IMR-90 (cell line): ENCODE results near the gene ZRANB3. TPM values are rescaled to one million over a fixed set of nuclear protein-coding genes. Genes with fewer than 3 reads are reported as not detected.

Source experiments
- ATAC-seq: fragments of 200-7000 bp; cut with Tn5 transposase; 2 replicates; pipeline ENCODE4 v1.9.1; 2020; ENCODE audit warnings: low read depth, mild to moderate bottlenecking, moderate library complexity
- BruUV-seq: library from RNA; stranded (reverse); fragments of 400-500 nt; replicated peaks from 2 replicates; lab custom pipeline; 2021; lab: Mats Ljungman, UMichigan
- CTCF ChIA-PET: fragments of 300-600 bp; formaldehyde crosslinking; extraction: SDS; loops from one replicate; lab custom pipeline; 2021; ENCODE audit warnings: antibody characterized with exemption; lab: Yijun Ruan, JAX
- POLR2A ChIA-PET: fragments of 300-600 bp; sonication (Branson Sonifier 250); formaldehyde crosslinking; loops from one replicate; lab custom pipeline; 2022; ENCODE audit warnings: antibody characterized with exemption; ENCODE audit not compliant: unreplicated experiment; lab: Charles Lee
- DNase-seq: peaks from one replicate; pipeline ENCODE4 v3.0.0; 2013
- H2AFZ ChIP-seq: replicated peaks from 2 replicates; pipeline ENCODE3; 2013; ENCODE audit warnings: low read length, mild to moderate bottlenecking; ENCODE audit not compliant: poor library complexity
- H2AK5ac ChIP-seq: 2 replicates; pipeline ENCODE4 v1.6.1; 2013; ENCODE audit warnings: low read depth, low read length, inconsistent platforms
- H2AK9ac ChIP-seq: replicated peaks from 2 replicates; pipeline ENCODE3; 2013; ENCODE audit warnings: mild to moderate bottlenecking, low read depth, low read length, moderate library complexity; ENCODE audit not compliant: poor library complexity
- H2BK120ac ChIP-seq: 2 replicates; pipeline ENCODE4 v1.6.1; 2013; ENCODE audit warnings: low read depth, low read length, inconsistent platforms
- H2BK15ac ChIP-seq: 3 replicates; pipeline ENCODE4 v1.6.1; 2013; ENCODE audit warnings: low read depth, low read length, inconsistent platforms
- H2BK20ac ChIP-seq: 2 replicates; pipeline ENCODE4 v1.6.1; 2013; ENCODE audit warnings: low read depth, mild to moderate bottlenecking, inconsistent platforms, low read length, moderate library complexity
- H2BK5ac ChIP-seq: 2 replicates; pipeline ENCODE4 v1.6.1; 2013; ENCODE audit warnings: mild to moderate bottlenecking, low read depth, low read length, inconsistent platforms; ENCODE audit not compliant: poor library complexity, severe bottlenecking
- H3K14ac ChIP-seq: replicated peaks from 2 replicates; pipeline ENCODE4 v1.6.1; 2013; ENCODE audit warnings: low read depth, low read length, inconsistent platforms
- H3K18ac ChIP-seq: 2 replicates; pipeline ENCODE4 v1.6.1; 2013; ENCODE audit warnings: low read depth, low read length, control low read depth
- H3K23ac ChIP-seq: 2 replicates; pipeline ENCODE4 v1.6.1; 2013; ENCODE audit warnings: low read depth, low read length, inconsistent platforms
- H3K27ac ChIP-seq: 2 replicates; pipeline ENCODE4 v1.5.1; 2013; ENCODE audit warnings: mild to moderate bottlenecking, control low read depth, low read length; ENCODE audit not compliant: insufficient read depth
- H3K27me3 ChIP-seq: 2 replicates; pipeline ENCODE4 v1.6.1; 2013; ENCODE audit warnings: low read length; ENCODE audit not compliant: control insufficient read depth, insufficient read depth
- H3K36me3 ChIP-seq: 2 replicates; pipeline ENCODE4 v1.6.1; 2013; ENCODE audit warnings: low read length, mixed read lengths; ENCODE audit not compliant: control insufficient read depth, insufficient read depth
- H3K4ac ChIP-seq: 2 replicates; pipeline ENCODE4 v1.6.1; 2013; ENCODE audit warnings: low read depth, low read length, inconsistent platforms
- H3K4me1 ChIP-seq: 2 replicates; pipeline ENCODE4 v1.6.1; 2013; ENCODE audit warnings: low read length, mixed read lengths; ENCODE audit not compliant: control insufficient read depth, insufficient read depth
- H3K4me2 ChIP-seq: 2 replicates; pipeline ENCODE4 v1.6.1; 2013; ENCODE audit warnings: low read depth, mild to moderate bottlenecking, control low read depth, low read length, moderate library complexity
- H3K4me3 ChIP-seq: 2 replicates; pipeline ENCODE4 v1.5.1; 2013; ENCODE audit warnings: low read depth, mild to moderate bottlenecking, control low read depth, low read length, moderate library complexity; ENCODE audit not compliant: insufficient read depth
- H3K56ac ChIP-seq: 2 replicates; pipeline ENCODE4 v1.6.1; 2013; ENCODE audit warnings: low read length, inconsistent platforms; ENCODE audit not compliant: insufficient read depth; ENCODE audit errors: extremely low read depth
- H3K79me1 ChIP-seq, 2 experiments: 2 replicates each; pipeline ENCODE4 v1.6.1; 2013; ENCODE audit warnings: low read length in 2 of 2, inconsistent platforms in 1 of 2, low read depth in 1 of 2
- H3K9ac ChIP-seq: 2 replicates; pipeline ENCODE4 v1.6.1; 2013; ENCODE audit warnings: low read depth, low read length, control low read depth
- H3K9me1 ChIP-seq: 2 replicates; pipeline ENCODE4 v1.6.1; 2013; ENCODE audit warnings: low read length, inconsistent platforms; ENCODE audit not compliant: insufficient read depth
- H3K9me3 ChIP-seq: 2 replicates; pipeline ENCODE4 v1.6.1; 2013; ENCODE audit warnings: low read length; ENCODE audit not compliant: control insufficient read depth, insufficient read depth
- H4K20me1 ChIP-seq: 2 replicates; pipeline ENCODE4 v1.6.1; 2013; ENCODE audit warnings: low read length, inconsistent platforms; ENCODE audit not compliant: insufficient read depth
- H4K5ac ChIP-seq: 2 replicates; pipeline ENCODE4 v1.6.1; 2013; ENCODE audit warnings: mild to moderate bottlenecking, low read depth, low read length, control low read depth
- H4K8ac ChIP-seq, 2 experiments: 2 replicates each; pipeline ENCODE4 v1.6.1; 2013; ENCODE audit warnings: low read depth in 2 of 2, low read length in 2 of 2, control low read depth in 1 of 2, inconsistent platforms in 1 of 2
- H4K91ac ChIP-seq: 2 replicates; pipeline ENCODE4 v1.6.1; 2013; ENCODE audit warnings: low read depth, low read length, inconsistent platforms; ENCODE audit not compliant: insufficient read depth
- BHLHE40 ChIP-seq: fragments of 150-350 bp; IDR thresholded peaks from 2 replicates; pipeline ENCODE4 v1.6.1; 2016; ENCODE audit warnings: mild to moderate bottlenecking, low read depth, low read length
- CEBPB ChIP-seq: IDR thresholded peaks from 2 replicates; pipeline ENCODE4 v1.6.1; 2012; ENCODE audit warnings: low read depth, low read length, improper control_type of control experiment
- CHD1 ChIP-seq: IDR thresholded peaks from 2 replicates; pipeline ENCODE4 v1.6.1; 2012; ENCODE audit warnings: low read depth, low read length, improper control_type of control experiment
- CTCF ChIP-seq: conservative IDR thresholded peaks from 2 replicates; pipeline ENCODE4 v1.5.1; 2012; ENCODE audit warnings: mild to moderate bottlenecking, low read depth, low read length, improper control_type of control experiment
- ELK1 ChIP-seq: fragments of 150-350 bp; IDR thresholded peaks from 2 replicates; pipeline ENCODE4 v1.6.1; 2016; ENCODE audit warnings: low read depth, mild to moderate bottlenecking, low read length, moderate library complexity, borderline replicate concordance
- FOS ChIP-seq: fragments of 150-350 bp; IDR thresholded peaks from 2 replicates; pipeline ENCODE4 v1.6.1; 2016; ENCODE audit warnings: low read depth, low read length
- MAFK ChIP-seq: IDR thresholded peaks from 2 replicates; pipeline ENCODE4 v1.6.1; 2012; ENCODE audit warnings: low read depth, low read length, improper control_type of control experiment
- MAZ ChIP-seq: IDR thresholded peaks from 2 replicates; pipeline ENCODE4 v1.6.1; 2012; ENCODE audit warnings: low read depth, mild to moderate bottlenecking, low read length, improper control_type of control experiment, moderate library complexity, borderline replicate concordance
- MXI1 ChIP-seq: IDR thresholded peaks from 2 replicates; pipeline ENCODE4 v1.6.1; 2012; ENCODE audit warnings: low read depth, mild to moderate bottlenecking, low read length, moderate library complexity, borderline replicate concordance
- NFE2L2 ChIP-seq: fragments of 150-350 bp; IDR thresholded peaks from 2 replicates; pipeline ENCODE4 v1.6.1; 2016; ENCODE audit warnings: low read depth, mild to moderate bottlenecking, low read length
- POLR2A ChIP-seq: IDR thresholded peaks from 2 replicates; pipeline ENCODE4 v1.6.1; 2012; ENCODE audit warnings: mild to moderate bottlenecking, low read depth, low read length
- RAD21 ChIP-seq: IDR thresholded peaks from 2 replicates; pipeline ENCODE4 v1.6.1; 2012; ENCODE audit warnings: low read length, improper control_type of control experiment
- RCOR1 ChIP-seq: IDR thresholded peaks from 2 replicates; pipeline ENCODE4 v1.6.1; 2012; ENCODE audit warnings: mild to moderate bottlenecking, low read length, improper control_type of control experiment; ENCODE audit not compliant: insufficient replicate concordance
- RFX5 ChIP-seq: IDR thresholded peaks from 2 replicates; pipeline ENCODE4 v1.8.0; 2012; ENCODE audit warnings: low read depth, mild to moderate bottlenecking, low read length, moderate library complexity
- SMC3 ChIP-seq: fragments of 150-350 bp; IDR thresholded peaks from 2 replicates; pipeline ENCODE4 v1.6.1; 2016; ENCODE audit warnings: low read depth, mild to moderate bottlenecking, antibody characterized with exemption, low read length, moderate library complexity
- USF2 ChIP-seq: fragments of 150-350 bp; IDR thresholded peaks from 2 replicates; pipeline ENCODE4 v1.6.1; 2017; ENCODE audit warnings: mild to moderate bottlenecking, antibody characterized with exemption, low read length, low read depth
- WGBS, 2 experiments: methylation state at CpG; one replicate each; pipeline versions ENCODE4 v1.1.5 to v1.1.7; 2013; ENCODE audit warnings: missing lambda C conversion rate in 2 of 2; ENCODE audit not compliant: insufficient read length in 1 of 2; ENCODE audit errors: extremely low coverage in 2 of 2; 5-methylcytosine and 5-hydroxymethylcytosine counted together
- dilution Hi-C: fragments of 300-500 bp; cut with HindIII; formaldehyde crosslinking; loops from one replicate; pipeline ENCODE4 v1.14.3; 2018; ENCODE audit warnings: low sequenced_read_pairs; ENCODE audit not compliant: unreplicated experiment
- in situ Hi-C: fragments of 300-500 bp; cut with MboI; formaldehyde crosslinking; loops from 3 replicates; pipeline ENCODE4 v1.14.3; 2019; ENCODE audit warnings: low sequenced_read_pairs, inconsistent platforms, mixed read lengths
- intact Hi-C: fragments of 100-400 bp; cut with micrococcal nuclease; formaldehyde crosslinking; loops from 2 replicates; pipeline ENCODE4 v1.10.0; 2022
- polyA plus RNA-seq, 3 experiments: library from polyadenylated mRNA; depleted of rRNA; stranded (reverse); fragments of >200 nt; gene quantifications; 2 replicates each; pipeline ENCODE4 v1.2.3, GENCODE V29; 2012; ENCODE audit warnings: low replicate concordance in 1 of 3
- total RNA-seq: library from RNA; depleted of rRNA; stranded (reverse); fragments of >200 nt; gene quantifications from 2 replicates; pipeline ENCODE4 v1.2.3, GENCODE V29; 2012

Gene ZRANB3
- total and polyA plus RNA-seq, 2 of the 4 experiments (the other 2 are of a cell fraction), result 3.4 to 9.3 TPM

- CTCF ChIA-PET, result no interaction called here
- Histone ChIP-seq H3K14ac (no peak overlapping the region), H4K5ac (no peak overlapping the region), H2AFZ (no peak overlapping the region), H3K4ac (no peak overlapping the region), H2BK120ac (no peak overlapping the region), H3K56ac (no peak overlapping the region), H2BK20ac (no peak overlapping the region), H2AK9ac (no peak overlapping the region), H3K9me3 (peaks cover 3% of the 10 kb centered on the region; the same call in 1 of the 2 replicates), H3K79me1 (no peaks in the 10 kb centered on the region), H4K91ac (no peak overlapping the region), H2AK5ac (no peak overlapping the region), H3K9me1 (no peaks in the 10 kb centered on the region), H3K23ac (no peak overlapping the region), H4K8ac (no peak overlapping the region), H3K4me3 (no peak overlapping the region), H3K9ac (no peak overlapping the region), H3K27ac (no peak overlapping the region), H3K27me3 (no peaks in the 10 kb centered on the region), H3K4me1 (no peaks in the 10 kb centered on the region), H3K36me3 (no peaks in the 10 kb centered on the region), H3K18ac (no peak overlapping the region), H2BK5ac (no peak overlapping the region), H4K20me1 (no peaks in the 10 kb centered on the region), H3K4me2 (no peak overlapping the region), H2BK15ac (no peak overlapping the region)
- TF ChIP-seq FOS (no peak), SMC3 (no peak), MXI1 (no peak), USF2 (no peak), NFE2L2 (no peak), BHLHE40 (no peak), MAFK (no peak), RAD21 (no peak), POLR2A (no peak), ELK1 (no peak), CTCF (no peak), RCOR1 (no peak), CEBPB (no peak), CHD1 (no peak), RFX5 (no peak), MAZ (no peak)
- dilution Hi-C loops, result no loop called here
- WGBS, 2 experiments, result no CpG with 5 or more reads among the region's 2 CpGs
- no peak for DNase-seq
- no TSS peak for BruUV-seq
- POLR2A ChIA-PET, result no interaction called here
- no peak for ATAC-seq
- in situ Hi-C loops, result no loop called here
- intact Hi-C loops, result no loop called here
Measured at GRCh38 chr2:135456431-135456830, 74.6 kb downstream of the ZRANB3 start.
